Effector CD4-positive, alpha-beta T cell (primary cell): ENCODE data around the gene KMT2B.
A peak's percentile ranks its signal among the peaks of the same experiment; 100 is the strongest.
"Not testable (repeated sequence)": the region's sequence is repeated elsewhere in the genome, so short reads cannot be mapped to it uniquely, and the experiment has no call there.

Source experiments
- DNase-seq: peaks from one replicate; pipeline ENCODE4 v3.0.0-alpha.2; 2020

The KMT2B gene

DNA sequence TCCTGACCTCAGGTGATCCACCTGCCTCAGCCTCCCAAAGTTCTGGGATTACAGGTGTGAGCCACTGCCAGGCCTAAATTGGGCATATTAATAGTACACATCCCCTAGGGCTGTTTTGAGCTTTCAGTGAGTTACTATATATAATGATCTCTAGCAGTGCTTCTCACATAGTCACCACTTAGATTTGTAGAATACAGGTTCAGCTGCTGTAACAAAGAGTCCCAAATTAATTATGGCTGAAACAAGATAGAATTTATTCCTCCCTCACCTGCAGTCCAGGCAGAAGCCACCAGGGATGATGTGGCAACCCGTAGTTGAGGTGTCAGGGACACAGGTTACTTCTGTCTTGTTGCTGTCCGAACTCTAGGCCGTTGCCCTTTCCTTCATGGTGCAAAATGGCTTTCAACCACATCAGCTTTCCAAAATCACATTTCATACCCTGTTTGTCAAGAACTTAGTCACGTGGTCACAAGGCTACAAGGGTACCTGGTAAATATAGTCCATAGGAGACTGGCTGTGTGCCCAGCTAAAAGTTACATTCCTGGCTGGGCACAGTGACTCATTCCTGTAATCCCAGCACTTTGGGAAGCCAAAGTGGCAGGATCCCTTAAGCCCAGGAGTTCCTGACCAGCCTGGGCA, 43.0 kb downstream of the KMT2B start:
- DNase-seq, result no peak

DNA sequence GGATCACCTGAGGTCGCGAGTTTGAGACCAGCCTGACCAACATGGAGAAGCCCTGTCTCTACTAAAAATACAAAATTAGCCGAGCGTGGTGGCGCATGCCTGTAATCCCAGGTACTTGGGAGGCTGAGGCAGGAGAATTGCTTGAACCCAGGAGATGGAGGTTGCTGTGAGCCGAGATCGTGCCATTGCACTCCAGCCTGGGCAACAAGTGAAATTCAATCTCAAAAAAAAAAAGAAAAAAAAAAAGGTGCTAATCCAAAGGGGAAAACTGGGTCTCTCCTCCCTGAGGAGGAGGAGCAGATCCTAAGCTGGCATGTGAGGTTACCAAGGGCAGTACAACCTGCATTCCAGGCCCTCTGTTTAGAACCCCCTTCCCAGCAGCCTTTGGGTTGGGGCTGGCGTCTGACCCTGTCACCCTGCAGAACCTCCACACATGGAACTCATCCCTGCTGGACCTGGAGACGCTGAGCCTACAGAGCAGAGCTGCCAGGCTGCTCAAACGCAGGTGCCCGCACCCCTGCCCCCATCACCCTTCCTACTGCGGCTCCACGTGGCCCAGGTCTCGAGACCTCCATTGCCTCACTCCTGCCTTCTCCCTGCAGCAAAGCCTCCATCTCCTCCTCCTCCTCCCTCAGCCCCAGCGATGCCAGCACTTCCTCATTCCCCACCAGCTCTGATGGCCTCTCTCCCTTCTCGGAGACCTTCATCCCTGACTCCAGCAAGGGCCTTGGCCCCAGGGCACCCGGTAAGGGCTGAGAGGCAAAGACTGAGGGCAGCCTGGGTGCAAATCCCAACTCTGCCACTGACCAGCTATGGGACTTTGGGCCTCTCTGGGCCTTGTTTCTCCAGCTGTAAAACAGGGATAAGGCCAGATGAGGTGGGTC, 46.9 kb downstream of the KMT2B start:
- DNase-seq, result no peak

DNA sequence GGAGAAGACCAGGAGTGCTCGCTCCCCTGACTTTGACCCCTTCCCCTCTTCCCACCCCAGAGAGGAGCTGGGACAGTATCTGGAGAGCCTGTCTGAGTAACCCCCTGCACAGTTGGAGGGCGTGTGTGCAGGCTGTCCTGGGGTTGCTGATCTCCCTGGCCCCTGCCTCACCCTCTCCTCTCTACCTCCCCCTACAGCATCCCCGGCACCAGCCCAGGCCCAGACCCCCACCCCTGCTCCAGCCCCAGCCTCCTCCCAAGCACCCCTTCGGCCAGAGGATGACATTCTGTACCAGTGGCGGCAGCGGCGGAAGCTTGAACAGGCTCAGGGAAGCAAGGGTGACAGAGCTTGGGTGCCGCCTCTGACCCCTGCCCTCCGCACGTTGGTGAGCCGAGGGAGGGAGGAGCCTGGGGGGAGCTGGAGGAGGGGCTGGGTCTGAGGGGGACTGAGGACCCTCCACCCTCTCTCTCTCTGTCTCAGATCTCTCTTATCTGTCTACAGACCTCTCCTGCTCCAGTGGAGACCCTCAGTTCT, 48.8 kb downstream of the KMT2B start:
- no peak for DNase-seq

- no peak for DNase-seq
Observed at GRCh38 chr19:35767288-35768081, 49.7 kb downstream of the KMT2B start.

DNA sequence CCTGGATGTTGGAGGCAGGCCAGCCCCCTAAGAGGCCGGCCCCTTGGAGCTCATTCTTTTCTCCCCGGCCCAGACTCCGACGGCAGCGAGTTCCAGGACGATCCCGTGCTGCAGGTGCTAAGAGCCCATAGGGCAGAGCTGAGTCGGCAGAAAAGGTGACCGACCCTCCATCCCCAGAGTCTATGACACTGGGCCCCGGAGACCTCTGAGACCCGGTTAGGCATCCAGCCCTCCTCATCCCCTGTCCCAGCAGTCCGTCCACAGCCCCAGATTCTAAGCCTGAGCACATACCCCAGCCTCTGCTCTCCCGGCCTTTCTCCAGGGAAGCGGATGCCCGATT, 50.2 kb downstream of the KMT2B start:
- DNase-seq, result no peak

- DNase-seq, result not testable (repeated sequence)
Observed at GRCh38 chr19:35772362-35772761, 54.6 kb downstream of the KMT2B start.

DNA sequence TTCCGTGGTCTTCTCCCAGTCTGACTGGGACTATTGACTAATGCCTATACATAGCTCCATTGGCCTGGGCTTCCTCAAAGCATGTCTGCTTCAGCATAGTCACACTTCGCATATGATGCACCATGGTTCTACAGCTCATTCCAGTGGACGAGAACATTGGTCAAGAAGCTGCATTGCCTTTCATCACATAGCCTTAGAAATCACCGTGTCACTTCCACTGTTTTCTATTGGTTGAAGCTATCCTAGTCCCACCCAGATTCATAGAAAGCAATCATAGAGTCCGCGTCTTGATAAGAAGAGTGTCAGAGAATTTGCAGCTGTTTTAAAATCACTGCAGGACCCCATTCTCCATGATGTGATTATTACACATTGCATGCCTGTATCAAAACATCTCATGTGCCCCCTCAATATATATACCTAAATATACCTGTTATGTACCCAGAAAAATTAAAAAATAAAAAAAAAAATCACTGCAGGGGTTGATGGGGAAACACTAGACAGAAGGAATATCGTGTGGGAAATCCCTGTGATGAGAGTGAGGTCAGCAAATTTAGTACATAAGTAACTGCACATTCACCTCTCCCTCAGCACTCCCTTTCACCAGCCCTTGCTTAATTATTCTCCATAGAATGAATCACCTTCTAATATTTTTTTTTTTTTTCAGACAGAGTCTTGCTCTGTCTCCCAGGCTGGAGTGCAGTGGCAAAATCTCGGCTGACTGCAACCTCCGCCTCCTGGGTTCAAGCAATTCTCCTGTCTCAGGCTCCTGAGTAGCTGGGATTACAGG, 55.4 kb downstream of the KMT2B start:
- no peak for DNase-seq

- no peak for DNase-seq
Observed at GRCh38 chr19:35774274-35775045, 56.7 kb downstream of the KMT2B start.

DNA sequence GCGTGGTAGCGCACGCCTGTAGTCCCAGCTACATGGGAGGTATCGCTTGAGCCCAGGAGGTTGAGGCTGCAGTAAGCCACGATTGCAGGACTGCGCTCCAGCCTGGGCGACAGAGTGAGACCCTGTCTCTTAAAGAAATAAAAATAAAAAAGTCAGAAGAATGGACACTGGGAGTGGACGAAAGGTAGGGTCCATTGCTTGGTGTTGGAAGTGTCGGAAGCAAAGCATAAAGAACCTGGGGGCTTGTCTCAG, 57.2 kb downstream of the KMT2B start:
- DNase-seq, result no peak

GRCh38 chr19:35775298-35776101, 57.7 kb downstream of the KMT2B start, which contains the start of gene ARHGAP33:
Gene ARHGAP33, plus strand, starts transcription at chr19:35775564. Its CDS starts 95 bp downstream, at chr19:35775659.
- DNase-seq, result peak; percentile 99

GRCh38 chr19:35776102-35776788, 58.4 kb downstream of the KMT2B start:
- no peak for DNase-seq

DNA sequence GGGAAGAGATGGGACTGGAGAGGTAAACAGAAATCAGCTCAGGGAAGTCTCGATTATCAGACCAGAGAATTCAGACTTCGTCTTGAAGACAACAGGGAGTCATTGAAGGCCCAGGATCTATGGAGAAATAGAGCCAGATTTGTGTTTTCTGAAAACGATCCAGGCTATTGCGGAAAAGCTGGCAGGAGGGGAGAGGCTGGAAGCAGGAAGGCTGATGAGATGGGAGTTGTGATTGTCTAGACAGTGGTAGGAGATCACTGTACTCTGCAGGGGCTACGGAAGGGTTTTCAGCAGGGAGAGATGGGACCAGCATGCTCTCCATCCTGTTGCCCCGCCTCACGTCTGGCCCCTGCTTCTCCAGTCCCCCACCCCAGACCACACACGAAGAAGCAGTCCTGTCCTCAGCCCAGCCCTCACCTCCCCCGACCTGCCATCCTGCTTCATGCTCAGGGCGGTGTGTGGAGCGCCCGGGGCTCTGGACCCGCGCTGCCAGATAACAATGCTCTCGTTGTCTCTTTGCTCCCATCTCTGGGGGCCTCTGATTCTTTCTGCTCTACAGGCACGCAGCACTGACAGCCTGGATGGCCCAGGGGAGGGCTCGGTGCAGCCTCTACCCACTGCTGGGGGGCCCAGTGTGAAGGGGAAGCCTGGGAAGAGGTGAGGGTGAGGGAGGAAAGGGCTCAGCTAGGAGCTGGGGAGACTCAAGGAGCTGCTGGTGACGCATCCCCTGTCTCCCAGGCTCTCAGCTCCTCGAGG, 59.5 kb downstream of the KMT2B start:
- no peak for DNase-seq

DNA sequence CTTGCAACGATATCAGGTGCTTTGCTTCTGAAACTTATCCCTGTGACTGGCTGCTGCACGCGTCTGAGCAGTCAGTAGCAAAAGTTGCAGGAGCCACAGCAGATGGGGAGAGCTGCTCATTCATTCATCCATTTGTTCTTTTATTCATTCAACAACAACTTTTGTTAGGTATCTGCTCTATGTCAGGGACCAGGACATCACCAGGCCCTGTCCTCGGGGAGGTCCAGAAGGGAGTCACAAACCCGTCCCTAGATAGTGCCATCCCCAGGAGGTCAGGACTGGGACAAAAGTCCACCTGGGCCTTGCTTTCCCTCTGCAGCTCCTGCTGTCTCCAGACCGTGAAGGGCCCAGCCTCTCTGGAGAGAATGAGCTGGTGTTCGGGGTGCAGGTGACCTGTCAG, 60.2 kb downstream of the KMT2B start:
- no peak for DNase-seq

GRCh38 chr19:35779033-35779432, 61.2 kb downstream of the KMT2B start:
- no peak for DNase-seq

DNA sequence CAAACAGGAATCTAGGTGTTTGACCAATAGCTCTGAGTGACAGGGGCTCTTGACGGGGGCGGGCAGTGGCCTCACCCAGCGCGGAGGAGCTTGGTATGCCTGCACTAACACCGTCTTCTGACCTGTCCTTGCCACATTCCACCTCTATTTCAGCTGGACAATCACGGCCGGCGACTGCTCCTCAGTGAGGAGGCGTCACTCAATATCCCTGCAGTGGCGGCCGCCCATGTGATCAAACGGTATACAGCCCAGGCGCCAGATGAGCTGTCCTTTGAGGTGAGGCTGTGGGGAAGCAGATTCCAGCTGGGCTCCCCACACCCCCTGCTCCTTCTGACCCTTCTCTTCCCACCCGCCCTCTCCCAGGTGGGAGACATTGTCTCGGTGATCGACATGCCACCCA, 62.3 kb downstream of the KMT2B start:
- DNase-seq, result no peak

DNA sequence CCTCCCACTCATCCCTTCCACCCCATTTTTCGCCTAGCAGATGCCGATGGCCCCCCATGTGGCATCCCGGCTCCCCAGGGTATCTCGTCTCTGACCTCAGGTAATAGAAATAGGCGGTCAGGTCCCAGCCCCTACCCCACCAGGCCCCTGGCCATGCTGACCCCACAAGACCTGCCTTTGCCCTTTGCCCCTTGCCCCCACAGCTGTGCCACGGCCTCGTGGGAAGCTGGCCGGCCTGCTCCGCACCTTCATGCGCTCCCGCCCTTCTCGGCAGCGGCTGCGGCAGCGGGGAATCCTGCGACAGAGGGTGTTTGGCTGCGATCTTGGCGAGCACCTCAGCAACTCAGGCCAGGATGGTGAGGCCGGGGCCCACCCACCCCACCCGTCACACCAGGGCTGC, 62.9 kb downstream of the KMT2B start:
- DNase-seq, result no peak

- DNase-seq, result no peak
Observed at GRCh38 chr19:35781650-35782049, 63.8 kb downstream of the KMT2B start.

DNA sequence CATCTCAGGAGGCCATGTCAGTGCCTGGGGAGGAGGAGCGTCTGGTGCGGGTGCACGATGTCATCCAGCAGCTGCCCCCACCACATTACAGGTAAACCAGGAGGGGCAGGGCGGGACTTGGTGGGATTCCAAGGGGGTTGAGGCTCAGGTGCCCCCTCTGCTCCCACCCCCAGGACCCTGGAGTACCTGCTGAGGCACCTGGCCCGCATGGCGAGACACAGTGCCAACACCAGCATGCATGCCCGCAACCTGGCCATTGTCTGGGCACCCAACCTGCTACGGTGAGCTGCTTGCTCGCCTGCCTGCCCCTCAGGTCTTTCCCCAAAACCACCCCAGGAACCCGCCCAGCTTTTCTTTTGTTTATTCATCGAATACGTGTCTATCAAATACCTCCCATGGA, 64.8 kb downstream of the KMT2B start:
- DNase-seq, result no peak
